Measurements from ENCODE around the gene AP2S1.
"Not testable (repeated sequence)": the region's sequence is repeated elsewhere in the genome, so short reads cannot be mapped to it uniquely, and the experiment has no call there.

AP2S1 gene

GRCh38 chr19:46847528-46847927, 3.1 kb downstream of the AP2S1 start:
- in situ Hi-C loops (cut with MboI; ENCODE audit: low pct_unique_long_range_greater_than_20kb, low sequenced_read_pairs): no loop called here
- DNase-seq: no peak

- DNase-seq: no peak
- in situ Hi-C loops (cut with MboI; ENCODE audit: low pct_unique_long_range_greater_than_20kb, low sequenced_read_pairs): no loop called here
These were observed 4.6 kb downstream of the AP2S1 start for GRCh38 chr19:46845959-46846459.

GRCh38 chr19:46844067-46844489, 6.6 kb downstream of the AP2S1 start:
- DNase-seq: no peak
- in situ Hi-C loops (cut with MboI; ENCODE audit: low pct_unique_long_range_greater_than_20kb, low sequenced_read_pairs): no loop called here

- no peak for DNase-seq
- in situ Hi-C loops (cut with MboI; ENCODE audit: low pct_unique_long_range_greater_than_20kb, low sequenced_read_pairs): no loop called here
These were observed 7.9 kb downstream of the AP2S1 start for GRCh38 chr19:46842791-46843190.

GRCh38 chr19:46841458-46842083, 9.1 kb downstream of the AP2S1 start:
- in situ Hi-C loops (cut with MboI; ENCODE audit: low pct_unique_long_range_greater_than_20kb, low sequenced_read_pairs): no loop called here
- DNase-seq: no peak

- peak; percentile 91 for DNase-seq
- in situ Hi-C loops (cut with MboI; ENCODE audit: low pct_unique_long_range_greater_than_20kb, low sequenced_read_pairs): no loop called here
These were observed 10.1 kb downstream of the AP2S1 start for GRCh38 chr19:46840498-46840942.

GRCh38 chr19:46839752-46840497, 10.7 kb downstream of the AP2S1 start:
- DNase-seq: no peak
- in situ Hi-C loops (cut with MboI; ENCODE audit: low pct_unique_long_range_greater_than_20kb, low sequenced_read_pairs): no loop called here

- no peak for DNase-seq
- in situ Hi-C loops (cut with MboI; ENCODE audit: low pct_unique_long_range_greater_than_20kb, low sequenced_read_pairs): no loop called here
These were observed 12.5 kb downstream of the AP2S1 start for GRCh38 chr19:46838160-46838559.

- no peak for DNase-seq
- in situ Hi-C loops (cut with MboI; ENCODE audit: low pct_unique_long_range_greater_than_20kb, low sequenced_read_pairs): no loop called here
These were observed 15.7 kb downstream of the AP2S1 start for GRCh38 chr19:46834984-46835383.

GRCh38 chr19:46834121-46834520, 16.5 kb downstream of the AP2S1 start:
- in situ Hi-C loops (cut with MboI; ENCODE audit: low pct_unique_long_range_greater_than_20kb, low sequenced_read_pairs): no loop called here
- DNase-seq: no peak

- no peak for DNase-seq
- in situ Hi-C loops (cut with MboI; ENCODE audit: low pct_unique_long_range_greater_than_20kb, low sequenced_read_pairs): no loop called here
These were observed 19.8 kb downstream of the AP2S1 start for GRCh38 chr19:46830864-46831263.

GRCh38 chr19:46828484-46828883, 22.2 kb downstream of the AP2S1 start:
- in situ Hi-C loops (cut with MboI; ENCODE audit: low pct_unique_long_range_greater_than_20kb, low sequenced_read_pairs): no loop called here
- no peak for DNase-seq

- in situ Hi-C loops (cut with MboI; ENCODE audit: low pct_unique_long_range_greater_than_20kb, low sequenced_read_pairs): no loop called here
- DNase-seq: no peak
These were observed 25.0 kb downstream of the AP2S1 start for GRCh38 chr19:46825731-46826055.

GRCh38 chr19:46824890-46825730, 25.5 kb downstream of the AP2S1 start:
- peak; percentile 42 for DNase-seq
- in situ Hi-C loops (cut with MboI; ENCODE audit: low pct_unique_long_range_greater_than_20kb, low sequenced_read_pairs): no loop called here

- no peak for DNase-seq
- in situ Hi-C loops (cut with MboI; ENCODE audit: low pct_unique_long_range_greater_than_20kb, low sequenced_read_pairs): no loop called here
These were observed 27.6 kb downstream of the AP2S1 start for GRCh38 chr19:46823049-46823448.

- DNase-seq; in situ Hi-C loops (cut with MboI; ENCODE audit: low pct_unique_long_range_greater_than_20kb, low sequenced_read_pairs): not testable (repeated sequence)
These were observed 28.2 kb downstream of the AP2S1 start for GRCh38 chr19:46822410-46822787.

GRCh38 chr19:46821512-46822409, 28.9 kb downstream of the AP2S1 start:
- no peak for DNase-seq

GRCh38 chr19:46818812-46819211, 31.8 kb downstream of the AP2S1 start:
- DNase-seq: peak; percentile 26
- in situ Hi-C loops (cut with MboI; ENCODE audit: low pct_unique_long_range_greater_than_20kb, low sequenced_read_pairs): no loop called here

More at GRCh38 chr19:46821512-46822409, 28.9 kb downstream of the AP2S1 start:
- in situ Hi-C loops (cut with MboI; ENCODE audit: low pct_unique_long_range_greater_than_20kb, low sequenced_read_pairs): no loop called here
